GM19438 (cell line): ENCODE data around the gene ART1.
"Not testable (repeated sequence)": the region's sequence is repeated elsewhere in the genome, so short reads cannot be mapped to it uniquely, and the experiment has no call there.

Experiments
- ATAC-seq: cut with Tn5 transposase; IDR thresholded peaks from one replicate; pipeline ENCODE4 v1.9.1; 2021; ENCODE audit warnings: low read depth; ENCODE audit not compliant: unreplicated experiment

ART1 gene, protein sequence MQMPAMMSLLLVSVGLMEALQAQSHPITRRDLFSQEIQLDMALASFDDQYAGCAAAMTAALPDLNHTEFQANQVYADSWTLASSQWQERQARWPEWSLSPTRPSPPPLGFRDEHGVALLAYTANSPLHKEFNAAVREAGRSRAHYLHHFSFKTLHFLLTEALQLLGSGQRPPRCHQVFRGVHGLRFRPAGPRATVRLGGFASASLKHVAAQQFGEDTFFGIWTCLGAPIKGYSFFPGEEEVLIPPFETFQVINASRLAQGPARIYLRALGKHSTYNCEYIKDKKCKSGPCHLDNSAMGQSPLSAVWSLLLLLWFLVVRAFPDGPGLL

DNA sequence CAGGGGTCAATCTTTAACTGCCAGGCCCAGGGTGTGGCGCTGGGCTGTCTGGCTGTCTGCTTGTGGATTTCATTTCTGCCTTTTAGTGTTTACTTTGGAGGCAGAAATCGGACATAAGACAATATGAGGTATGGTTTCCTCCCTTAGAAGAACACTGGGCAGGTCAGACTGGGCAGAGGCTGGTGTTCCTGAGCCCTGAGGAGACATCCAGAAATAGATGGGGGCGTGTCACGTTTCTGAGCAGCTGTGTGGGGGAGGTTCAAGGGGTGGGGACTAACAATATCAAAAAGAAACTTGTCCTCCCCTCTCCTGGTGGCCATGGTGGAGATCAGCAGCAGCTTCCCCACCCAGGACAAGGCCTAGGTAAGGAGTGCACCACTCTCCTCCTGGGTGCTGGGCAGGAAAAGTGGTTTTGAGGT is at the start of gene ART1:
Gene ART1, plus strand, starts transcription at position 312 of the 419 bp plus-strand sequence. CDS start 14,086 bp downstream, outside the sequence.
- no peak for ATAC-seq

DNA sequence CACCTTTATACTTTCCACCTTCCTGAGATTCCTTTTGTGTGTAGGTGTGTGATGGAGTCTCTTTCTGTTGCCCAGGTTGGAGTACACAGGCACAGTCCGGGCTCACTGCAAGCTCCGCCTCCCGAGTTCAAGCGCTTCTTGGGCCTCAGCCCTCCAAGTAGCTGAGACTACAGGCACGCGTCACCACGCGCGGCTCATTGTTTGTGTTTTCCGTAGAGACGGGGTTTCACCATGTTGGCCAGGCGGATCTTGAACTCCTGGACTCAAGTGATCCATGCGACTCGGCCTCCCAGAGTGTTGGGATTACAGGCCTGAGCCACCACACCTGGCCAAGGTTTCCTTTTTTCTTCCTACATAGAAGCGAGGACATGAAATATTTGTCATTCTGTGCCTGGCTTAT is 47.2 kb upstream of the ART1 start:
- not testable (repeated sequence) for ATAC-seq

DNA sequence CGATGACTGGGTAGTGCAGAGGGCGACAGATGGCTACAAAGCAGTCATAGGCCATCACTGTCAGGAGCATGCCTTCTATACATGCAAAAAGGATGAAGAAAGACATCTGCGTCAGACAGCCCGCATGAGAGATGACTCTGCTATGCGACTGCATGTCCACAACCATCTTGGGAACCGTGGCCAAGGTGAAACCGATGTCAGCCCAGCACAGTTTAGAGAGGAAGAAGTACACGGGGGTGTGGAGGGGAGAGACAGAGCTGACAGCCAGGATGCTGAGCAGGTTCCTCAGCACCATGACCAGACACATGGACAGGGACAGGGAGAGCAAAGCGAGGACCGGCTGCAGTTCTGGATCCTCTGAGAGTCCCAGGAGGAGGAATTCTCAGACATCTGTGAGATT is 44.7 kb upstream of the ART1 start:
- ATAC-seq, result not testable (repeated sequence)

DNA sequence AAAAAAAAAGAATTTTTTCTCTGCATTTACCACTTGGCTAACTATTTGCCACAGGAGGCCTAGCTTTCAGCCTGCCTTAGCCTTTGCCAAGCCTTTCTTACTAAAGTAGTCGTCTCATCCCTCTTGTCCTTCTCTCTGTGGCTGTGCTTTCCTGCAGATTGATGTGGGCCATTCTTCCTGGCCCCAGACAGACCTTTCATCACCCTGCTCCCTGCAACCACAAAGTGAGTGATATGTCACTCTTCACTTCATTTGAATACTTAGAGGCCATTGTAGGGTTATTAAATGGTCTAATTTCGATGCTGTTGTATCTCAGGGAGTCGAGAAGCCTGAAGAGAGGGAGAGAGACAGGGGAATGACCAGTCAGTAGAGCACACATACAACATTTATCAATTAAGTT is 40.8 kb upstream of the ART1 start:
- ATAC-seq, result no peak

DNA sequence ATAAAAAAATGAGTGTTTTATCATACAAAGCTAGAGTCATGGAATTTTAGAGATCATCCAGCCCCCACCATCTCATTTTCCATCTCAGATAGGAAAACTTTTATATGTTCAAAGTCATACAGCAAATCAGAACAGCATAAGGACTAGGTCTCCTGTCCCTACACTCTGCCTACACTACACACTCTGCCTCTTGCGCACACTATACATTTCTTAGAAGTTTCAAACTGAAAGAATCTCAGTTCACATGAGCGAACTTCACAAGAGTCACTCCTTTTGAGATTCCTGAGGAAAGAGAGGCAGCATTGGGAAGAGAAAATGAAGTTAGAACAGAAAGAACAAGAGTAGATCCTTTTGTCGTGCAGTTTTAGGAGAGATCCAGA is 39.7 kb upstream of the ART1 start:
- ATAC-seq, result no peak

DNA sequence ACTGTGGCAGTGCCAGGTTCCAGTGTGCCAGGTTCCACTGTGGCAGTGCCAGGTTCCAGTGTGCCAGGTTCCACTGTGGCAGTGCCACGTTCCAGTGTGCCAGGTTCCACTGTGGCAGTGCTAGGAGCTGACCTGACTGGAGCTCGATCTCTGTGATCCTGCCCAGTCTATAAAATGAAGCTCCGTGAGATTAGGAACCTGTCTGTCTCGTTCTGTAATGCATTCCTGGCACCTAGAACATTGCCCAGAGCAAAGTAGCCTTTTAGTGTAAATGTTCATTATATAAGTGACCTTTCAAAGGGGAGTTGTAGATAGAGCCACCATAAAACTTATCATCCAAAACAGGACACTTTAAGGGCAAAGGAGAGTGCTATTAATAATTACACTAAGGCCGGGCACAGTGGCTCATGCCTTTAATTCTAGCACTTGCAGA is 39.1 kb upstream of the ART1 start:
- ATAC-seq, result no peak

DNA sequence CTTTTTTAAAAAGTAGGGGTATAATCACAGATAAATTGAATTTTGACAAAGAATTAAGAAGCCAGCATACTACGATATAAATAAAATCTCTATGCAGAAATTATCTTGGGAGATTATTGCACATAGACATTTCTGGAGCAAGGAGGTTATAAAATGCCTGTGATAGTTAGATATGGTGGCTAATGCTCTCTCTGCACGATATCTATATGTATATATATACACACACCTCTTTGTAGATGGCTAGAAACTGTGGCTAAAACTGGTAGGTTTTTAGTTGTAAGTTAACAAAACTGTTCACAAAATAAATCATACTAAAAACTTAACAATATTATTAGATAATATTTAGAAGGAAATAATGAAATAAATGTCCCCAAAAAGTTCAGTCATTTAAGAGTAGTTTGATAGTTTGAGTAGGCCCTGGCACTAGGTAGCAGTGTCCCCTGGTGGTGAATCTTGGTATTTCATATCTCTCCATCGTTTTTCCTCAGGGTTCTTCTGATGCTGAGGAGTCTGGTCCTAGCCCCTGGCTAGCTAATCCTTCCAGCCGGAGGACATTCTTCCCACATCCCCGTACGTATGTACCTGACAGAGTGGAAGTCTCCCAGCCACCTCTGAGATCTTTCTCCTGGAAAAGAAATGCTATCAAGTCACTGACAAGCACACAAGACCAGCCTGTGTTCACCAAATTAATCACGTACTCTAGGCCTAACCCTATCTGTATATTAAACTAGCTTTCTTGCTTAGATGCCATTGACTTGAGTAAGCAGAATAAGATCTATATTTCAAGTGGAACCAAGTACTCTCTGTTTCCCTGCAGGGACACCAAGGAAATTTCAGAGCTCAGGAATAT is 35.3 kb upstream of the ART1 start:
- ATAC-seq, result no peak

DNA sequence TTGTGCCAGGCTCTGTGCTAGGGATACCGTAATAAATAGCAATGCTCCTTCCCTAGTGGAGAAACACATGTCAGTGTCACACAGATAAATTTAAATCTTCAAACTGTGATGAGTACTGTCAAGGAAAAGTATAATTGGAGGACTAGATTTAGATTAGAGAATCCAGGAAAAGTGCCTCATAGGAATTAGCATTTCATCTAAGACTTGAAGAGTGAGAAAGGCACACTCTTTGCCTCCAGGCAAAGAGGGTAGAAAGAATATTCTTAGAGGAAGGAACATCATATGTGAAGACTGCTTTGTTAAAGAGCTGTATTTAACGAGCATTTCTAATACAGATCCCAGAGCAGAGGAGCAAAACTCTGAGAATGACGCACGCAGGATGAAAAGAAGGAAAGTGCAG is 34.1 kb upstream of the ART1 start:
- no peak for ATAC-seq

DNA sequence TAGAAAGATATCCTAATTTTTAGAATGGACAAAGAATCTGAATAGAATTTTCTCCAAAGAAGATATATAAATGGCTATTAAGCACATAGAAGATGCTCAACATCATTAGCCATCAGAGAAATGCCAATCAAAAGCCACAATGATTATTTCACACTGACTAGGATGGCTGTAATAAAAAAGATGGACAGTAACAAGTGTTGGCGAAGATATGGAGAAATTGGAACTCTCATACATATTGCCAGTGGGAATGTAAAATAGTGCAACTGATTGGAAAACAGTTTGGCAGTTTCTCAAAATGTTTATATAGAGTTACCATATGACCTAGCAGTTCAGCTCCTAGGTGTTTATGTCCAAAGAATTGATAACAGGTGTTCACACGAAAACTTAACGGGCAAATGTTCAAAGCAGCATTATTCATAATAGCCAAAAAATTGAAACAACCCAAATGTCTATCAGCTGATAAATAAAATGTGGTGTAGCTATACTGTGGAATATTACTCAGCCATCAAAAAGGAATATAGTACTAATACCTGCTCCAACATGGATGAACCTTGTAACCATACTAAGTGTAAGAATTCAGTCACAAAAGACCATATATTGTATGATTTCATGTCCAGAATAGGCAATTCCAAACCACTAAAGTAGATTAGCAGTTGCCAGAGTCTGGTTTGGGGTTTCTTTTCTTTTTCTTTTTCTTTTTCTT is 32.8 kb upstream of the ART1 start:
- ATAC-seq, result no peak

DNA sequence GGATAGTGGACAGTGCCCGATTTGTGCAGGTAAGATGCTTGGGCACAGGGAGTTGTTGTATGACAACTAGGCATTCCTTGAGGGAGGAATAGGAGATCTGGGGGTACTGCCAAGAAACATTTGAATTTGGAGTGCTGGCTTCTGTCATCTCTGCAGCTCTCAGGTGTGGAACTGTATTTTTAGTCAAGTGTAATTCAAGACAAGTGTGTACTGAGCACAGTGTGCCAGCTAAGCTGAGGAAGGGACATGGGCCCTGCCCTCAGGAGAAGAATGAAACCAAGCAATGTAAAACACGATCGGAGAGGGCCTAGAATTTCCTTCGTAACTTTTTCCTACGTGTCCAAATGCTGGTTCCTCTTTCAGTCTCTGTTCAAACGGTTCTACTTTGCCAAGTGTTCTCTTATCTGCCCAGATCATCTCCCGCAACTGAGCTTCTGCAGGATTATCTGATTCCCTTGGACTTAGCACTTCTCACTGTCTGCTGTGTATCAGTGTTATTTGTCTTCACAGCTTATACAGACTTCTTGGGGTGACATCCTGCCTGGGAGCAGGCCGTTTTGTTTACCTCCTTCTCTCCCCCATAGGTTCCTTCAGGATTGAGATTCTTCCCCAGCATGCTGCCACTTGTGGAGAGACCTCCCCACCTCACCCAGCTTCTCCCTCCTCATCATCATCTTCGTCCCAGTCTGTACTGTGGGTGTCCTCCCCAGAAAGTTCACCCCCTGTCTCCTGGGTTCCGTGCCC is 30.8 kb upstream of the ART1 start:
- no peak for ATAC-seq

DNA sequence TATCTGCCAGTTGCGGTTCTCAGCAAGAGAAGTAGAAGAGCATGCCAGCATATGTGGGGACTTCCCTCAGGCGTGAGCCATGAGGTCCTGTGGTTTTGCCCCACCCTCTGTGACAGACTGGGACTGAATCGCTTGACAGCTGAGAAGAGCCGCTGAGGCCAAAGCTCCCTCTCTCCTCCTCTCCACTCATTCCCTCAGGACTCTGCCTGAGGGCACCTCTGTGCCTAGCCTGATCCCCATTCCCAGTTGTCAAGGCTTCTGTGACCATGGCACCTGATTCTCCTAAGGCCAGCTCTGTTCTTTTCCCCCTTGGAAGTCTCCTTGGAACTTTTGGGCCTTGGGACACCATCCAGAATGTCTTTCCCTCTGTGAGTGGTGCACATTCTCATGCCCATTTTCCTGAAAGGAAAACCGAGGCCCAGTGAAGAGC is 30.2 kb upstream of the ART1 start:
- ATAC-seq, result no peak

DNA sequence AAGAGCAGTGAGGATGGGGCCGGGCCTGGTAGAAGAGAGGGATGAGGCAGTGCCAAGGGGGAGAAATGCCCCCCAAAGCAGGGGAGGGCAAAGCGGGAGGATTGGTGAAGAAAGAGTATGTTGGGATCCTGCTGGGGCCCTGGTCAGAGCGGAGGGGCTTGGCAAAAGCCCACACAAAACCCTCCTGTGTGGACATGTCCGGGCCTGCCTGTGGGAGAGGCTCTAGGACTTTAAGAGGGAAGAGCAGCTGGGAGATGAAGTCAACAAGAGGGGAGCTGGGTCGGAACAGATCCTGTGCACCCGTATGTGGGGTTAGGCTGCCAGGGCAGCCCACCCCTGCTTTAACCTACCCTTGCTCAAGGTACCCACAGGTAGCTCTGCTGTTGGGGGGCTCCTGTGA is 28.9 kb upstream of the ART1 start:
- no peak for ATAC-seq

DNA sequence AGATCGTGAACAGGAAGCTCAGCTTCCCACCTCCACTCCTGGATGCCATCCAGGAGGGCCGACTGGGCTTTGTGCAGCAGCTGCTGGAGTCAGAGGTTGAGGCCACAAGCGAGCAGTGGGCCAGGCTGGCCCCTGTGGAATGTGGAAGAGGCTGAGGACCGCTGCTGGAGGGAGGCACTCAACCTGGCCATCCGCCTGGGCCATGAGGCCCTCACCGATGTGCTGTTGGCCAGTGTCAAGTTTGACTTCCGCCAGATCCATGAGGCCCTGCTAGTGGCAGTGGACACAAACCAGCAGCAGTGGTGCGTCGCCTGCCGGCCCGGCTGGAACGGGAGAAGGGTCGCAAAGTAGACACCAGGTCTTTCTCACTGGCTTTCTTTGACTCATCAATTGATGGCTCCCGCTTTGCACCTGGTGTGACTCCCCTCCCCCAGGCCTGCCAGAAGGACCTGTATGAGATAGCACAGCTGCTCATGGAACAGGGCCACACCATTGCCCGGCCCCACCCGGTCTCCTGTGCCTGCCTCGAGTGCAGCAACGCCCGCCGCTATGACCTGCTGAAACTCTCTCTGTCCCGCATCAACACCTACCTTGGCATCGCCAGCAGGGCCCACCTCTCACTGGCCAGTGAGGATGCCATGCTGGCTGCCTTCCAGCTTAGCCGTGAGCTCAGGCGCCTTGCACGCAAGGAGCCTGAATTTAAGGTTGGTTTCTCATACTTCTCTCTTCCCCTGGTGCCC is 28.0 kb upstream of the ART1 start:
- no peak for ATAC-seq

DNA sequence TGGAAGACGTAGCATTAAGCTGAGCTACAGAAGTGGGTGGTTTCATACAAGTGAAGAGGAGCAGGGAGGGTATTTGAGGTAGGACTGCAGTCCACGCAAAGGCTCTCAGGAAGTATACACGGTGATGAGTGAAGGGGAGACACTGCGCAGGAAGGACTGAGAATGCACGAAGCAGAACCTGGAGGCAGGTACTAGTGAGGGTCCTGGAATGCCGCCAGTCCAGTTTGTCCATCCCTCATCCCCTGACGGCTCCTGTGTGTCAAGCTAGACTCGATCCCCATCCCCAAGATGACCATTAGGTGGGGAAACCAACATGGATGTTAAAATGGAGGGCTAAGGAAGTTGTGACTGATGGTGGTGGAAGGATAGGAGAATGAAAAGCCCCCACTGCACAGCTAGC is 26.9 kb upstream of the ART1 start:
- no peak for ATAC-seq

DNA sequence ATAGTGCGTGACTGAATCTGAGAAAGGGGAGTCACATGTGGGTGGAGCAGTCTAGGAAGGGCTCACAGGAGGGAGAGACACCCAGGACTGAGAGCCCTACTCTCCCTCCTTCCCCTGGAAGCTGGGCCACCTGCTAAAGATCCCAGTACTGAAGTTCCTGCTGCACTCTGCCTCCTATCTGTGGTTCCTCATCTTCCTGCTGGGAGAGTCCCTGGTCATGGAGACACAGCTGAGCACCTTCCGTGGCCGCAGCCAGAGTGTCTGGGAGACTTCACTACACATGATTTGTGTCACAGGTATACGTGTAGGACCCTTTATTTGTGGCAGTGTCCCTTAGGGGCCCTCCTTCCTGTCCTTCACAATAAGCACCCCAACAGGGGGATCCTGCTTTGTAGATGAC is 22.4 kb upstream of the ART1 start:
- ATAC-seq, result no peak

DNA sequence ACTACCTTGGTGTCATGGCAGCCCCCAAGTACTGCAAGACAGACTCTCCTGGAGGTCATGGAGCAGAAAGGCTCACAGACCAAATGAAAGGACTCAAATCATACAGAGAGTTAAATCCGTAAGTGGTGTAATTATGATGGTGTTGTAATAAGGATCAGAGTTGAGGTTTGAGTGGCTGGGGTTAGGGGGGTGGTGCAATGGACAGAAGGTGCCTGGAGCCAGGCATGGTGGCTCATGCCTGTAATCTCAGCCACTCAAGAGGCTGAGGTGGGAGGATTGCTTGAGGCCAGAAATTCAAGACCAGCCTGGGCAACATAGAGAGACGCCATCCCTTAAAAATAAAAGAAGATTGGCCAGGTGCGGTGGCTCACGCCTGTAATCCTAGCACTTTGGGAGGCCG is 21.8 kb upstream of the ART1 start:
- ATAC-seq, result no peak

DNA sequence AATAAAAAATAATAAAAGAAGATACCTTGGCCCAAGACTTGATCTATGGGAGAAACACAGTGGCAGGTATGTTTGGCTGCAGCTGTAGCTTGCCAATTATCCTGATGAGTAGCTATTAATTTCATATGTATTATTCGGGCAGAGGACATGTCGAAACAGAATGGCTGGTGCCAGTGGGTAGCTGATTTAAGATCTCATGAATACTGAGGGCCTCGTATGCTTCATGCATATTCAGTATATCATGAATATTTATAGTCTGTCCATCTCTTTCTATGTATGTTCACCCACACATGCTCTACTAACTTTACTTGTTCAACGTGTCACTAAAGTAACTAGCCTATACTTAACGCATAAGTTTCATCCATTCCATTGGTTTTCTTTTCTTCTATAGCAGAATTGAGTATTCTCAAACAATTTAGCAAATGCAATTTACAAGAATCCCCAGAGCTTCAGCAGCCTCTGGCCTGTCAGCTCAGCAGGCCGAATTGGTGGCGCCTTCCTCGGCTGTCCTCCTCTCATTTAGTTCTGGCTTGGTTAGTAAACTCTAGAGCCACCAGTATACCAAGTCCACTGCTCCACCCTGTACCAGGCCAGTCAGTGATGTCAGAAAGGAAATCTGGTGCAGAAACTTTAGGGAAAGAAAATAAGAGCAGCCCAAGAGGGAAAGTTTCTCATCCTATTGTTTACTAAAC is 21.0 kb upstream of the ART1 start:
- no peak for ATAC-seq

DNA sequence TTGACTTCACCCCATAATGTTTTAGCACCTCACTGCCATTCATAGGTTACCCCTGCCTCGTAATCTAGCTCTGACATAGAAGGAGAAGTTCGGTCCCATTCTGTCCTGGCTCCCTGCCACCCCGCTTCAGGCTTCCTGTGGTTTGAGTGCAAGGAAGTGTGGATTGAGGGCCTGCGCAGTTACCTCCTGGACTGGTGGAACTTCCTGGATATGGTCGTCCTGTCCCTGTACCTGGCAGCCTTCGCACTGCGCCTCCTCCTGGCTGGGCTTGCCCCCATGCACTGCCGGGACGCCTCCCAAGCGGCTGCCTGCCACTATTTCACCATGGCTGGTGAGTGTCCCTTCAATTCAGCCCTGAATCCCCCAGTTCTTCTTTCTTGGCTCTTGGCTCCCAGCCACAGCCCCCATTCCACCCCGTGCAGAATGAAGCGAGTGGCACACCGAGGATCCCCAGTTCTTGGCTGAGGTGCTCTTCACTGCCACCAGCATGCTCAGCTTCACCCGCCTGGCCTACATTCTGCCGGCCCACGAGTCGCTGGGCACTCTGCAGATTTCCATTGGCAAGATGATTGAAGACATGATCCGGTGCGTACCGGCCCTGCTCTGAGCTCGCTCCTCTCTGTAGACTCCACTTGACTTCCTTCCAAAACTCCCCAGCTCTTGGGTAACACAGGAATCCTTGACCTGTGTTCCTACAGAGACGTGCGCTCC is 18.5 kb upstream of the ART1 start:
- ATAC-seq, result no peak

DNA sequence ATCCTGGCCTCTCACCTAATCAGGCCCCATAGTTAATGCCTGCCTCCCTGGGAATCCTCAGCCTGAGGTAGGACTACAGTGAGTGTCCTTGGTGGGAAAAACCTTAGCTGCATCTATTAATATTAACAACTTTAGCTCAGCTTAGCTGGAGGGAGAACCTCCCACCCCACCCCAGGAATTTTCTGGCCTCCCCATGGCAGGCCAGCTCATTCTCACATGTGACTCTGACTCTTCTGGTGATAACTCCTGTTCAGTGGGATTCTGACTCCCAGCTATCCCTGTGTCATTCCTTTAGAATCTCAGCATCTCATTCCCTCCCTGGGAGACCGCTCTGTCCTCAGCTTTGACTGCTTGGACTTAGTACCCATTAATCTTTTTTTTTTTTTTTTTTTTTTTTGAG is 17.6 kb upstream of the ART1 start:
- ATAC-seq, result no peak
